GM10248 (cell line): ENCODE measurements around the gene IPO9.

Experiments
- CTCF ChIA-PET: fragments of 300-600 bp; sonication (Branson Sonifier 250); formaldehyde crosslinking; extraction: SDS; loops from one replicate; lab custom pipeline; 2021; ENCODE audit warnings: antibody characterized with exemption; lab: Yijun Ruan, JAX
- POLR2A ChIA-PET: fragments of 350-650 bp; sonication (Branson Sonifier 250); formaldehyde crosslinking; extraction: SDS; loops from one replicate; lab custom pipeline; 2020; ENCODE audit warnings: antibody characterized with exemption; lab: Yijun Ruan, JAX
- DNase-seq: peaks from one replicate; pipeline ENCODE4 v3.0.0; 2012; ENCODE audit errors: extremely low spot score
- TF ChIP-seq, protein P1 (sequence below): IDR thresholded peaks from 2 replicates; pipeline ENCODE4 v1.5.1; 2012; ENCODE audit warnings: mild to moderate bottlenecking, low read depth; ENCODE audit errors: extremely low read depth, missing control alignments, control extremely low read depth

The IPO9 gene

DNA sequence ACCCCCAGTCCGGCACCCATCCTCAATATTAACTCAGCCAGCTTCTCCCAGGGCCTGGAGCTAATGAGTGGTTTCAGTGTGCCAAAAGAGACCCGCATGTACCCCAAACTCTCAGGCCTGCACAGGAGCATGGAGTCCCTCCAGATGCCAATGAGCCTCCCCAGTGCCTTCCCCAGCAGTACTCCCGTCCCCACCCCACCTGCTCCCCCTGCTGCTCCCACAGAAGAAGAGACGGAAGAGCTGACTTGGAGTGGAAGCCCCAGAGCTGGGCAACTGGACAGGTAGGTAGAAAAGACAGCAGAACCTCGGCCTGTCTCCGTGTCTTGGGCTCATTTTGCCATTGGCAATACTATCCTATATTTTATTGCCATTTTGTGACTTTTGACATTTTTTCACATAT lies 45.4 kb upstream of the IPO9 start:
- TF ChIP-seq, protein P1, sequence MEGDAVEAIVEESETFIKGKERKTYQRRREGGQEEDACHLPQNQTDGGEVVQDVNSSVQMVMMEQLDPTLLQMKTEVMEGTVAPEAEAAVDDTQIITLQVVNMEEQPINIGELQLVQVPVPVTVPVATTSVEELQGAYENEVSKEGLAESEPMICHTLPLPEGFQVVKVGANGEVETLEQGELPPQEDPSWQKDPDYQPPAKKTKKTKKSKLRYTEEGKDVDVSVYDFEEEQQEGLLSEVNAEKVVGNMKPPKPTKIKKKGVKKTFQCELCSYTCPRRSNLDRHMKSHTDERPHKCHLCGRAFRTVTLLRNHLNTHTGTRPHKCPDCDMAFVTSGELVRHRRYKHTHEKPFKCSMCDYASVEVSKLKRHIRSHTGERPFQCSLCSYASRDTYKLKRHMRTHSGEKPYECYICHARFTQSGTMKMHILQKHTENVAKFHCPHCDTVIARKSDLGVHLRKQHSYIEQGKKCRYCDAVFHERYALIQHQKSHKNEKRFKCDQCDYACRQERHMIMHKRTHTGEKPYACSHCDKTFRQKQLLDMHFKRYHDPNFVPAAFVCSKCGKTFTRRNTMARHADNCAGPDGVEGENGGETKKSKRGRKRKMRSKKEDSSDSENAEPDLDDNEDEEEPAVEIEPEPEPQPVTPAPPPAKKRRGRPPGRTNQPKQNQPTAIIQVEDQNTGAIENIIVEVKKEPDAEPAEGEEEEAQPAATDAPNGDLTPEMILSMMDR = no peak
- POLR2A ChIA-PET = no interaction called here
- CTCF ChIA-PET = interaction anchor here (1.2 to 1.4 kb wide), 3 partner anchors 9 to 74 kb away, joined by 3 to 9 read pairs (median 8); no protein-coding TSS in a partner anchor
- DNase-seq = no peak

GRCh38 chr1:201785291-201785690 lies 43.7 kb upstream of the IPO9 start:
- no peak for DNase-seq
- TF ChIP-seq, protein P1 = no peak
- CTCF ChIA-PET = interaction anchor here (7.8 kb wide), 1 partner anchor 75 kb away, joined by 76 read pairs; no protein-coding TSS in a partner anchor
- POLR2A ChIA-PET = no interaction called here

DNA sequence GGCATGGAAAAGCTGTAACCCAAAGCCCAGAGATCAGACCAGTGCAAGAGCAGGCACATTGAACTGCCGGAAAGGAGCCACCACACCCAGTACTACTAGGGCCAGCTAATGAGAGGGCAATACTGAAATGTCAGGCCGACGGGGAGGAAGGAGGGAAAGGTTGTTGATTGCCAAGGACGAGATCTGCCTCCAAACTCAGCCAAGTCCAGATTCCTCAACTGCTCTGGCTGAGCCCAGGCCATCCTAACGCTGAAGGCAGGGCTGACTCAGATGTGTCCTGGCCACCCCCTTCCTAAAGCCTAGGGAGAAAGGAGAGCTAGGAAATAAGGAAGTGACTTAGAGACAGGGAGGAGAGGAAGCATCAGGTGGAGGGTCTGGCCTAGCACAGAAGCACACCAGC lies 42.1 kb upstream of the IPO9 start:
- CTCF ChIA-PET = interaction anchor here (1.4 to 7.8 kb wide), 2 partner anchors 12 to 76 kb away, joined by 3 to 76 read pairs; no protein-coding TSS in a partner anchor
- POLR2A ChIA-PET = no interaction called here

GRCh38 chr1:201788296-201788695 lies 40.7 kb upstream of the IPO9 start:
- no peak for DNase-seq
- POLR2A ChIA-PET = no interaction called here
- TF ChIP-seq, protein P1 = no peak
- CTCF ChIA-PET = interaction anchor here (0.9 to 7.8 kb wide), 5 partner anchors 14 to 307 kb away, joined by 3 to 76 read pairs (median 4); no protein-coding TSS in a partner anchor

More for the DNA sequence above, 42.1 kb upstream of the IPO9 start:
- TF ChIP-seq, protein P1 = no peak
- DNase-seq = no peak

DNA sequence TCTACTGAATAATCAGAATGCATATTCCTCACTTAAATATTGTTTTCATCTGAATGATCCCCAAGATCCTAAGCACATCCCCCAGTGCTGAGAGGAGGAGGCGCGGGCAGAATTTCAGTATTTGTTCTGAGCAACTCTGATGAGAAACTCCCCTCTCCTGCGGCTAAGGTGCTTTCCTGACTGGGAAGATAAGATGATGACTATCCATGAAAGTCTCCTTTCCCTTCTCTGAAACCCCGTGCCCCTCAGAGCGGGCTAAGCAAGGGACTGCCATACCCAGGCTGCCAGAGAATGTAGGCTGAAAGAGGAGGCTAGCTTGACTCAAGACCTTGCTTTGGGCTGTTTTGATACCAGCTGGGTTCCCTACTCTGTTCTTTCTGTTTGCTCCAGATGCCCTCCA lies 39.7 kb upstream of the IPO9 start:
- ChIA-PET CTCF (interaction anchor here (1.4 to 7.8 kb wide), 5 partner anchors 15 to 276 kb away, joined by 3 to 76 read pairs (median 5); no protein-coding TSS in a partner anchor), POLR2A (no interaction called here)
- DNase-seq = no peak
- TF ChIP-seq, protein P1 = no peak

GRCh38 chr1:201790261-201790660 lies 38.7 kb upstream of the IPO9 start:
- ChIA-PET POLR2A (no interaction called here), CTCF (interaction anchor here (1.3 to 7.8 kb wide), 8 partner anchors 7 to 309 kb away, joined by 3 to 76 read pairs (median 6); partner anchors contain the start of gene IPO9)
- TF ChIP-seq, protein P1 = no peak
- DNase-seq = no peak
